ENCODE measurements around the gene BTBD19.

- TF ChIP-seq CTCF (IDR thresholded peaks at IDR 0.05; ENCODE audit: borderline replicate concordance, extremely low read depth, low read length, poor library complexity, severe bottlenecking) (no peak), EZH2 (IDR thresholded peaks at IDR 0.05; ENCODE audit: borderline replicate concordance, low read depth, low read length, severe bottlenecking) (no peak)
Observed at GRCh38 chr1:44786841-44787426, 21.4 kb upstream of the BTBD19 start.
